DOHH2 (cell line): Measurements from ENCODE around the gene GPR176.

Experiments used
- H3F3A ChIP-seq: fragments of 200-600 bp; sonication (generic), shearing (Covaris generic); 2 replicates; pipeline ENCODE4 v1.6.0; 2016; ENCODE audit warnings: antibody characterized with exemption, mild to moderate bottlenecking; ENCODE audit not compliant: control insufficient read depth, insufficient read depth
- H3K27ac ChIP-seq: fragments of 200-600 bp; sonication (generic); 2 replicates; pipeline ENCODE4 v1.5.1; 2014; ENCODE audit warnings: low read depth, mild to moderate bottlenecking, low read length, moderate library complexity
- H3K27me3 ChIP-seq: fragments of 200-600 bp; sonication (generic); 2 replicates; pipeline ENCODE4 v1.6.1; 2014; ENCODE audit warnings: mild to moderate bottlenecking, low read length, mixed read lengths; ENCODE audit not compliant: control insufficient read depth
- H3K36me3 ChIP-seq: fragments of 200-600 bp; sonication (generic); 2 replicates; pipeline ENCODE4 v1.6.1; 2014; ENCODE audit warnings: mild to moderate bottlenecking, low read length, moderate library complexity, mixed read lengths; ENCODE audit not compliant: control insufficient read depth
- H3K4me1 ChIP-seq: fragments of 200-600 bp; sonication (generic); 2 replicates; pipeline ENCODE4 v1.6.1; 2014; ENCODE audit warnings: mild to moderate bottlenecking, low read length, mixed read lengths; ENCODE audit not compliant: control insufficient read depth
- H3K4me2 ChIP-seq: fragments of 200-600 bp; sonication (generic); 2 replicates; pipeline ENCODE4 v1.6.0; 2014; ENCODE audit warnings: mild to moderate bottlenecking, low read length, moderate library complexity
- H3K4me3 ChIP-seq: fragments of 200-600 bp; sonication (generic); 2 replicates; pipeline ENCODE4 v1.5.1; 2014; ENCODE audit warnings: mild to moderate bottlenecking, low read length, mixed read lengths
- H3K79me2 ChIP-seq: fragments of 200-600 bp; sonication (generic); 2 replicates; pipeline ENCODE4 v1.6.1; 2014; ENCODE audit warnings: mild to moderate bottlenecking, low read length, mixed read lengths; ENCODE audit not compliant: control insufficient read depth
- H3K9me2 ChIP-seq: fragments of 200-600 bp; sonication (generic); replicated peaks from 2 replicates; pipeline ENCODE4 v1.6.1; 2014; ENCODE audit warnings: mild to moderate bottlenecking, low read length, mixed read lengths; ENCODE audit not compliant: control insufficient read depth
- H3K9me3 ChIP-seq: fragments of 200-600 bp; sonication (generic); 2 replicates; pipeline ENCODE4 v1.6.1; 2014; ENCODE audit warnings: antibody characterized with exemption, low read length, mixed read lengths; ENCODE audit not compliant: control insufficient read depth, insufficient read depth
- H4K20me1 ChIP-seq: fragments of 200-600 bp; sonication (generic); 2 replicates; pipeline ENCODE4 v1.6.0; 2014; ENCODE audit warnings: low read depth, mild to moderate bottlenecking, antibody characterized with exemption, low read length, moderate library complexity; ENCODE audit not compliant: control insufficient read depth, insufficient read depth
- EZH2phosphoT487 ChIP-seq: fragments of 200-600 bp; sonication (generic); IDR thresholded peaks from 2 replicates; pipeline ENCODE4 v1.6.1; 2017; ENCODE audit warnings: borderline replicate concordance, mild to moderate bottlenecking, antibody characterized with exemption, low read length, moderate library complexity, mixed read lengths
- TF ChIP-seq, protein P1 (sequence below): fragments of 200-600 bp; sonication (generic); IDR thresholded peaks from one replicate; pipeline ENCODE4 v1.5.1; 2014; ENCODE audit warnings: antibody characterized with exemption, mild to moderate bottlenecking, low read depth, low read length; ENCODE audit not compliant: poor library complexity, severe bottlenecking

GPR176 gene

DNA sequence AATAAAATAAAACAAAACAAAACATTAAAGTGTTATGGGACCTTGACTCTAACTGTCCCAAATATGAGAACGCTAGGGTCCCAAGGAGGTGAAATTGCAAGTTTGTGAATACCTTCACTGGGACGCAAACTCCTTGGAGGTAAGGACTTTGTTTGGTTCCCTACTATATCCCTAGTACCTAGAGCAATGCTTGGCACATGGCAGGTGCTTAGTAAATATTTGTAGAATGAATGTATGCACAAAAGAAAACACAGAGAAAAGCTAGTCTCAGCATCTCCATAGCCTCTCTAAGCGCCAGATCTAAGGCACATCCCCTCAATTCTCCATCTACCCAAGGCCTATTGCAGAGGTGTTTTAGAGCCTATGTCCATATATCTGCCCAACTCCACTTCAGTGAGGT lies 30.5 kb downstream of the GPR176 start:
- Histone ChIP-seq H3K36me3 (no peaks in the 10 kb centered on the region), H3K27me3 (peaks cover 14% of the 10 kb centered on the region), H4K20me1 (no peaks in the 10 kb centered on the region), H3K9me2 (no peaks in the 10 kb centered on the region), H3K4me1 (no peaks in the 10 kb centered on the region), H3K27ac (no peak overlapping the region), H3K4me2 (no peak overlapping the region), H3K79me2 (no peaks in the 10 kb centered on the region), H3F3A (no peaks in the 10 kb centered on the region), H3K4me3 (no peak overlapping the region), H3K9me3 (no peaks in the 10 kb centered on the region)
- TF ChIP-seq, protein P1, sequence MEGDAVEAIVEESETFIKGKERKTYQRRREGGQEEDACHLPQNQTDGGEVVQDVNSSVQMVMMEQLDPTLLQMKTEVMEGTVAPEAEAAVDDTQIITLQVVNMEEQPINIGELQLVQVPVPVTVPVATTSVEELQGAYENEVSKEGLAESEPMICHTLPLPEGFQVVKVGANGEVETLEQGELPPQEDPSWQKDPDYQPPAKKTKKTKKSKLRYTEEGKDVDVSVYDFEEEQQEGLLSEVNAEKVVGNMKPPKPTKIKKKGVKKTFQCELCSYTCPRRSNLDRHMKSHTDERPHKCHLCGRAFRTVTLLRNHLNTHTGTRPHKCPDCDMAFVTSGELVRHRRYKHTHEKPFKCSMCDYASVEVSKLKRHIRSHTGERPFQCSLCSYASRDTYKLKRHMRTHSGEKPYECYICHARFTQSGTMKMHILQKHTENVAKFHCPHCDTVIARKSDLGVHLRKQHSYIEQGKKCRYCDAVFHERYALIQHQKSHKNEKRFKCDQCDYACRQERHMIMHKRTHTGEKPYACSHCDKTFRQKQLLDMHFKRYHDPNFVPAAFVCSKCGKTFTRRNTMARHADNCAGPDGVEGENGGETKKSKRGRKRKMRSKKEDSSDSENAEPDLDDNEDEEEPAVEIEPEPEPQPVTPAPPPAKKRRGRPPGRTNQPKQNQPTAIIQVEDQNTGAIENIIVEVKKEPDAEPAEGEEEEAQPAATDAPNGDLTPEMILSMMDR: no peak
- TF ChIP-seq EZH2phosphoT487: no peak

DNA sequence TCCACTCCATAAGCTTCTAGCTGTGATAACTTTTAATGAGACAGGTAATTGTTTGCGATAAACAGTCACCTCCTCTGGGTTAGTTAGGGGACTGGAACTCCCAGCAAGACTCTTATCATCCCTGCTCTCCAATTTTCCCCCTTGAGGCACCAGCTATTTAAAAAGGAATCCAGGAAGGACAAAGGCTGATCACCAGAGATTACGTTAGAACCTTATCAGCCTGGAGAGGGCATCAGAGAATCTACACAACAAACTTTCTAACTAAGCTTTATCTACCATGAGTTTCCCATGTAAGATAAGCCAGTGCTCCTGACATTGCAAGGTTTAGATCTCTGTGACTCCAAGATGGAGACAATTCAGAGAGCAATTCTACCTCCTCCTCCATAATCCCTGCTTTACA lies 31.3 kb downstream of the GPR176 start:
- H3K79me2 ChIP-seq: no peaks in the 10 kb centered on the region
- H4K20me1 ChIP-seq: no peaks in the 10 kb centered on the region
- H3K9me3 ChIP-seq: no peaks in the 10 kb centered on the region
- TF ChIP-seq, protein P1: no peak
- TF ChIP-seq EZH2phosphoT487: no peak
- no peak overlapping the region for H3K4me2 ChIP-seq
- H3K4me1 ChIP-seq: no peaks in the 10 kb centered on the region
- peaks cover 21% of the 10 kb centered on the region for H3K27me3 ChIP-seq
- no peak overlapping the region for H3K27ac ChIP-seq
- H3K4me3 ChIP-seq: no peak overlapping the region
- no peaks in the 10 kb centered on the region for H3K36me3 ChIP-seq
- no peaks in the 10 kb centered on the region for H3F3A ChIP-seq
- H3K9me2 ChIP-seq: no peaks in the 10 kb centered on the region

- Histone ChIP-seq H3K4me2 (no peak overlapping the region), H3K27me3 (peaks cover 25% of the 10 kb centered on the region), H3K4me3 (no peak overlapping the region), H3K9me2 (no peaks in the 10 kb centered on the region), H3K9me3 (no peaks in the 10 kb centered on the region), H3K4me1 (no peaks in the 10 kb centered on the region), H3K27ac (no peak overlapping the region), H3F3A (no peaks in the 10 kb centered on the region), H3K36me3 (no peaks in the 10 kb centered on the region), H4K20me1 (no peaks in the 10 kb centered on the region), H3K79me2 (no peaks in the 10 kb centered on the region)
- TF ChIP-seq, protein P1: no peak
- no peak for TF ChIP-seq EZH2phosphoT487
Measured at GRCh38 chr15:39888243-39888642, 31.8 kb downstream of the GPR176 start.

DNA sequence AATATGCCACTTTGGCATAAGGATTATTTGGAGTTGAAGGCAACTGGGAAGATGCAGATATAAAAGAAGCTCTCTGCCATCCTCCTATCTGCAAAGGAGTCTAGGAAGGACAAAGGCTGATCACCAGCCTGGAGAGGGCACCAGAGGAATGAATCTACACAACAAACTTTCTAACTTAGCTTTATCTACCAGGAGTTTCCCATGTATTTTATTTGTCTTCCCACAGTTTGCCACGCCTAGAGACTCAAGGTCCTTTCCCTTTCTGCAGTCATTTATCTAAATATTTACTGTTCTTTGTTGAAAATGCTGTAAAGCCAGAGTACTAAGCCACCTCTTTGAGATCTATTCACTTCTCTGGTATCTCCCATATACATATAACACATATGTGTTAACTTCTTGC lies 32.2 kb downstream of the GPR176 start:
- no peaks in the 10 kb centered on the region for H3K4me1 ChIP-seq
- H3K9me3 ChIP-seq: no peaks in the 10 kb centered on the region
- H3K4me3 ChIP-seq: no peak overlapping the region
- H3K27ac ChIP-seq: no peak overlapping the region
- no peaks in the 10 kb centered on the region for H3K9me2 ChIP-seq
- no peaks in the 10 kb centered on the region for H3K79me2 ChIP-seq
- no peaks in the 10 kb centered on the region for H4K20me1 ChIP-seq
- H3K27me3 ChIP-seq: peaks cover 29% of the 10 kb centered on the region
- H3K36me3 ChIP-seq: no peaks in the 10 kb centered on the region
- no peaks in the 10 kb centered on the region for H3F3A ChIP-seq
- no peak for TF ChIP-seq EZH2phosphoT487
- TF ChIP-seq, protein P1: peak; percentile 42
- H3K4me2 ChIP-seq: no peak overlapping the region
